ENCODE results near the gene TRIO.
"Not testable (repeated sequence)": the region's sequence is repeated elsewhere in the genome, so short reads cannot be mapped to it uniquely, and the experiment has no call there.

TRIO gene

DNA sequence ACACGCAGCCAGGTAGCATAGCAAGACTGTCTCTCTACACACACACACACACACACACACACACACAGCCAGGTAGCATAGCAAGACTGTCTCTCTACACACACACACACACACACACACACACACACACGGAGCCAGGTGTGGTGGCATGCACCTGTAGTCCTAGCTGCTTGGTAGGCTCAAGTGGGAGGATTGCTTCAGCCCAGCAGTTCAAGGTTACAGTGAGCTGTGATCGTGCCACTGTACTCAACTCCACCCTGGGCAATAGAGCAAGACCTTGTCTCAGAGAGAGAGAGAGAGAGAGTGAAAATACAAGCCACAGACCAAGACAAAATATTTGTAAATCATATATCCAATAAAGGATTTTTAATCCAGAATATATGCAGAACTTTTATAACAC, 64.3 kb downstream of the TRIO start:
- not testable (repeated sequence) for H3K23ac ChIP-seq (ENCODE audit: low read length); H3K4me2 ChIP-seq (ENCODE audit: low read length); H3K9ac ChIP-seq (ENCODE audit: low read length); H3K9me3 ChIP-seq (ENCODE audit: insufficient read depth, low read depth, low read length); H3K14ac ChIP-seq (ENCODE audit: low read length); H3K4me3 ChIP-seq (ENCODE audit: low read depth, low read length); DNase-seq; H4K8ac ChIP-seq (ENCODE audit: low read depth, low read length); H3K79me1 ChIP-seq (ENCODE audit: low read length); H3K27me3 ChIP-seq (ENCODE audit: insufficient read depth, low read length); H3K18ac ChIP-seq (ENCODE audit: low read length); H2BK5ac ChIP-seq (ENCODE audit: low read depth, low read length, poor library complexity); H2BK12ac ChIP-seq (ENCODE audit: low read length); H2BK120ac ChIP-seq (ENCODE audit: insufficient read depth, low read length, poor library complexity); H3K27ac ChIP-seq (ENCODE audit: low read depth, low read length); H4K91ac ChIP-seq (ENCODE audit: low read depth, low read length); H2AK5ac ChIP-seq (ENCODE audit: low read length); H2AFZ ChIP-seq (ENCODE audit: insufficient read depth, low read length, poor library complexity); H3K36me3 ChIP-seq (ENCODE audit: control insufficient read depth in 1 of 2, insufficient read depth in 2 of 2, low read length in 2 of 2); H4K12ac ChIP-seq (ENCODE audit: low read depth, low read length)
- Histone ChIP-seq H3K4me1 (ENCODE audit: control insufficient read depth in 1 of 2, insufficient read depth in 2 of 2, low read length in 2 of 2) (peaks cover 5 to 18% of the 10 kb centered on the region in 2 experiments), H3K79me2 (ENCODE audit: control insufficient read depth, insufficient read depth, low read length, poor library complexity) (peaks cover 31% of the 10 kb centered on the region), H3K4ac (ENCODE audit: low read depth, low read length) (peak overlapping the region; percentile 19)
- no CpG with 5 or more reads among the region's 3 CpGs for WGBS (ENCODE audit: extremely low coverage, insufficient coverage, insufficient read length)

DNA sequence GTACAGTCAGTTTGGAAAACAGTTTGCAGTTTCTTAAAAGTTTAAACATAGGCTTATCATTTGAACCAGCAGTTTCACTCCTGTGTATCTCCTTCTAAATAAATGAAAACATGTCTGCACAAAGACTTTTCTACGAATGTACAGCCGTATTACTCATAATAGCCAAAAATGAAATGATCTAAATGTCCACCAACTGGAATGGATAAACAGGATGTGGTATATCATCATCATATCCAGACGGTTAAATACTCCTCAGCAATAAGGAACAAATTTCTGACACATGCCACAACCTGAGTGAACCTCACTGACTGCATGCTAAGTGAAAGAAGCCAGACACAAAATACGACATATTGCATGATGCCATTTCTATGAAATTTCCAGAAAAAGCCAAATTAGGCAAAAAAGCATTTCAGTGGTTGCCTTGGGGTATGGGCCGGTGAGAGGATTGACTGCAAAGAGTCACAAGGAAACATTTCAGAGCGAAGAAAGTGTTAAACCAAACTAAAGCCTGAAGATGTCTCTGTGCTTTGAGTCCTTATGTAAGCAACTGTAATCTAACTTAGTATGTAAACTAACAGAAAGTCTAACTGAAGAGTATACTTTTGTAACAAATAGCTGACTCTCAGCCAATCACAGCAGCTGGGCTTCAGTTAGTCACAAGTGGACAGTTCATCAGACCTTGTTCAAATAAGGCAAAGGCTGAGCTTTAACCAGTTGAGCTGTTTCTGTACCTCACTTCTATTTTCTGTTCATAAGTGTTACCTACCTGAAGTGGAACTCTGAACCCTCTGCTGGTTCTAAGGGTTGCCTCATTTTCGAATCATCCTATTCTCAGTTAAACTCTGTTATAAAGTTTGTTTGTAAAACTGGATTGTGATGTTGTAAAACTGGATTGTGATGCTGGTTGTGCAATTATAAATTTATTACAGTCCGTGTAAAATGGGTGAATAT, 65.2 kb downstream of the TRIO start:
- Histone ChIP-seq H3K79me2 (ENCODE audit: control insufficient read depth, insufficient read depth, low read length, poor library complexity) (peaks cover 31% of the 10 kb centered on the region), H3K27me3 (ENCODE audit: insufficient read depth, low read length) (no peaks in the 10 kb centered on the region), H2BK5ac (ENCODE audit: low read depth, low read length, poor library complexity) (no peak overlapping the region), H2BK12ac (ENCODE audit: low read length) (no peak overlapping the region), H4K12ac (ENCODE audit: low read depth, low read length) (no peak overlapping the region), H3K18ac (ENCODE audit: low read length) (no peak overlapping the region), H3K14ac (ENCODE audit: low read length) (no peak overlapping the region), H2AFZ (ENCODE audit: insufficient read depth, low read length, poor library complexity) (no peak overlapping the region), H3K9ac (ENCODE audit: low read length) (no peak overlapping the region), H3K9me3 (ENCODE audit: insufficient read depth, low read depth, low read length) (peaks cover 1% of the 10 kb centered on the region), H3K4ac (ENCODE audit: low read depth, low read length) (peak overlapping the region; percentile 33), H4K8ac (ENCODE audit: low read depth, low read length) (no peak overlapping the region), H3K4me2 (ENCODE audit: low read length) (no peak overlapping the region), H3K79me1 (ENCODE audit: low read length) (peaks cover 2% of the 10 kb centered on the region), H2AK5ac (ENCODE audit: low read length) (no peak overlapping the region), H3K27ac (ENCODE audit: low read depth, low read length) (no peak overlapping the region), H3K36me3 (ENCODE audit: control insufficient read depth in 1 of 2, insufficient read depth in 2 of 2, low read length in 2 of 2) (no peaks in the 10 kb centered on the region), H3K4me3 (ENCODE audit: low read depth, low read length) (no peak overlapping the region), H4K91ac (ENCODE audit: low read depth, low read length) (no peak overlapping the region), H3K23ac (ENCODE audit: low read length) (no peak overlapping the region), H3K4me1 (ENCODE audit: control insufficient read depth in 1 of 2, insufficient read depth in 2 of 2, low read length in 2 of 2) (peaks cover 5 to 18% of the 10 kb centered on the region in 2 experiments), H2BK120ac (ENCODE audit: insufficient read depth, low read length, poor library complexity) (no peak overlapping the region)
- peak in 1 of 2 donors; percentile 50 for DNase-seq
- WGBS (ENCODE audit: extremely low coverage, insufficient coverage, insufficient read length) = no CpG with 5 or more reads among the region's 8 CpGs

DNA sequence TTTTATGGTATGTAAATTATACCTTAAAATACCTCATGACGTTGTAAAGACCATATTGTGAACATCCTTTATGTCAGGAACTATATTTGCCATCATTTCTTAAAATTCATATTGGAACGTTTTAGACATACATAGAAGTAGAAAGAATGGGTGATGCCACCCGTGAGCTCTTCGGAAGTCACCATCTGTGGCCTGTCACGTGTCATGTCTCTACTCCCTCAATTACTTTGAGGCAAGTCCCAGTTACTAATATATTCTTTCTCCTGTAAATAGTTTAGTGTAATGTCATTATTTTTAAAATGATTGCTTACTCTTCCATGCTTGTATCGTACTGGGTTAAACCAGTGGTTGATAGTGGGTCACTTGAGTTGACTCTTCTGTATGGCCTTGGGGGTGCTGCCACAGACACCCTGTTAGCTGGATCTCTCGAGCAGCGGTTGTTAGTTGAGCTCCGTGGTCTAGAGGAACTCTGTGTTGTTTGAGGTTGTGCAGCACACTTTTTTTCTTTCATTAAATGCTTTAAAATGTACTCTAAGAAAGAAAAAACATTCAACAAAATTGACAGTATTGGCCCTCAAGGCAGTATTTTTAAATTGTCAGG, 66.2 kb downstream of the TRIO start:
- no peaks in the 10 kb centered on the region for H3K27me3 ChIP-seq (ENCODE audit: insufficient read depth, low read length)
- no peak overlapping the region for H3K27ac ChIP-seq (ENCODE audit: low read depth, low read length)
- H4K8ac ChIP-seq (ENCODE audit: low read depth, low read length) = no peak overlapping the region
- no peak overlapping the region for H4K91ac ChIP-seq (ENCODE audit: low read depth, low read length)
- H2AFZ ChIP-seq (ENCODE audit: insufficient read depth, low read length, poor library complexity) = no peak overlapping the region
- H2BK5ac ChIP-seq (ENCODE audit: low read depth, low read length, poor library complexity) = no peak overlapping the region
- H3K4ac ChIP-seq (ENCODE audit: low read depth, low read length) = peak overlapping the region; percentile 53
- no peak overlapping the region for H3K4me3 ChIP-seq (ENCODE audit: low read depth, low read length)
- no peak overlapping the region for H2BK120ac ChIP-seq (ENCODE audit: insufficient read depth, low read length, poor library complexity)
- no peak overlapping the region for H2BK12ac ChIP-seq (ENCODE audit: low read length)
- peaks cover 32% of the 10 kb centered on the region for H3K79me2 ChIP-seq (ENCODE audit: control insufficient read depth, insufficient read depth, low read length, poor library complexity)
- H3K4me1 ChIP-seq (ENCODE audit: control insufficient read depth in 1 of 2, insufficient read depth in 2 of 2, low read length in 2 of 2) = peaks cover 5 to 18% of the 10 kb centered on the region in 2 experiments
- H3K79me1 ChIP-seq (ENCODE audit: low read length) = peaks cover 2% of the 10 kb centered on the region
- H3K23ac ChIP-seq (ENCODE audit: low read length) = no peak overlapping the region
- WGBS (ENCODE audit: extremely low coverage, insufficient coverage, insufficient read length) = no CpG with 5 or more reads among the region's 9 CpGs
- H3K14ac ChIP-seq (ENCODE audit: low read length) = no peak overlapping the region
- H3K9me3 ChIP-seq (ENCODE audit: insufficient read depth, low read depth, low read length) = peaks cover 1% of the 10 kb centered on the region
- H3K9ac ChIP-seq (ENCODE audit: low read length) = no peak overlapping the region
- H3K36me3 ChIP-seq (ENCODE audit: control insufficient read depth in 1 of 2, insufficient read depth in 2 of 2, low read length in 2 of 2) = no peaks in the 10 kb centered on the region
- no peak for DNase-seq
- no peak overlapping the region for H3K4me2 ChIP-seq (ENCODE audit: low read length)
- H3K18ac ChIP-seq (ENCODE audit: low read length) = no peak overlapping the region
- no peak overlapping the region for H2AK5ac ChIP-seq (ENCODE audit: low read length)
- H4K12ac ChIP-seq (ENCODE audit: low read depth, low read length) = no peak overlapping the region

DNA sequence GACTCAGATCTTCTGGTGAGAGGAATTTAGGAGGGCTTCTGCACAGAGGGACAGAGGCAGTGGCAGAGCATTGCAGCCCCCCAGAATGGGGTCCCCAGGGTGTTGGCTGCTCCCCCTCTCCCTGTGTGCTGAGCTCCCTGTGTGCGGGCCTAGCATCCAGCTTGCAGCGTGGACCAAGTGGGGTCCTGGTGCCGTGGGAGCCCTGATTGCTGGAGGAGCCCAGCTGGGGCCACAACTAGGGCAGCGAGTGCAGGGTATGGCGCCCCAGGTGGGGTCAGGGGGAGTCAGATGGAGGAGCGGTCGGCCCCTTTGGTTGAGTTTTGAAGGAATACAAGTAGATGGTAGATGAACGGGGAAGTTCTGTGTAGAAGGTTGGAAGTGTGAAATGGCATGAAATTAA, 66.7 kb downstream of the TRIO start:
- no peak overlapping the region for H3K27ac ChIP-seq (ENCODE audit: low read depth, low read length)
- H3K4me2 ChIP-seq (ENCODE audit: low read length) = no peak overlapping the region
- H3K9me3 ChIP-seq (ENCODE audit: insufficient read depth, low read depth, low read length) = peaks cover 1% of the 10 kb centered on the region

More for the DNA sequence above, 66.7 kb downstream of the TRIO start:
- Histone ChIP-seq H2AFZ (ENCODE audit: insufficient read depth, low read length, poor library complexity) (no peak overlapping the region), H4K8ac (ENCODE audit: low read depth, low read length) (peak overlapping the region; percentile 13), H3K79me1 (ENCODE audit: low read length) (peaks cover 2% of the 10 kb centered on the region), H3K27me3 (ENCODE audit: insufficient read depth, low read length) (no peaks in the 10 kb centered on the region), H2BK12ac (ENCODE audit: low read length) (no peak overlapping the region), H4K91ac (ENCODE audit: low read depth, low read length) (no peak overlapping the region), H3K4ac (ENCODE audit: low read depth, low read length) (peak overlapping the region; percentile 91), H2BK120ac (ENCODE audit: insufficient read depth, low read length, poor library complexity) (peak overlapping the region; percentile 5), H3K4me1 (ENCODE audit: control insufficient read depth in 1 of 2, insufficient read depth in 2 of 2, low read length in 2 of 2) (peaks cover 4 to 14% of the 10 kb centered on the region in 2 experiments), H4K12ac (ENCODE audit: low read depth, low read length) (no peak overlapping the region), H3K4me3 (ENCODE audit: low read depth, low read length) (no peak overlapping the region), H2AK5ac (ENCODE audit: low read length) (no peak overlapping the region), H3K9ac (ENCODE audit: low read length) (no peak overlapping the region), H3K36me3 (ENCODE audit: control insufficient read depth in 1 of 2, insufficient read depth in 2 of 2, low read length in 2 of 2) (no peaks in the 10 kb centered on the region), H2BK5ac (ENCODE audit: low read depth, low read length, poor library complexity) (no peak overlapping the region), H3K79me2 (ENCODE audit: control insufficient read depth, insufficient read depth, low read length, poor library complexity) (peaks cover 30% of the 10 kb centered on the region), H3K18ac (ENCODE audit: low read length) (peak overlapping the region; percentile 28), H3K14ac (ENCODE audit: low read length) (peak overlapping the region; percentile 36), H3K23ac (ENCODE audit: low read length) (no peak overlapping the region)
- no CpG with 5 or more reads among the region's 8 CpGs for WGBS (ENCODE audit: extremely low coverage, insufficient coverage, insufficient read length)
- no peak for DNase-seq

Data from trophoblast cell (in vitro differentiated cells and primary cell).